ENCODE results near the gene CENPX.

- TF ChIP-seq, protein P1, sequence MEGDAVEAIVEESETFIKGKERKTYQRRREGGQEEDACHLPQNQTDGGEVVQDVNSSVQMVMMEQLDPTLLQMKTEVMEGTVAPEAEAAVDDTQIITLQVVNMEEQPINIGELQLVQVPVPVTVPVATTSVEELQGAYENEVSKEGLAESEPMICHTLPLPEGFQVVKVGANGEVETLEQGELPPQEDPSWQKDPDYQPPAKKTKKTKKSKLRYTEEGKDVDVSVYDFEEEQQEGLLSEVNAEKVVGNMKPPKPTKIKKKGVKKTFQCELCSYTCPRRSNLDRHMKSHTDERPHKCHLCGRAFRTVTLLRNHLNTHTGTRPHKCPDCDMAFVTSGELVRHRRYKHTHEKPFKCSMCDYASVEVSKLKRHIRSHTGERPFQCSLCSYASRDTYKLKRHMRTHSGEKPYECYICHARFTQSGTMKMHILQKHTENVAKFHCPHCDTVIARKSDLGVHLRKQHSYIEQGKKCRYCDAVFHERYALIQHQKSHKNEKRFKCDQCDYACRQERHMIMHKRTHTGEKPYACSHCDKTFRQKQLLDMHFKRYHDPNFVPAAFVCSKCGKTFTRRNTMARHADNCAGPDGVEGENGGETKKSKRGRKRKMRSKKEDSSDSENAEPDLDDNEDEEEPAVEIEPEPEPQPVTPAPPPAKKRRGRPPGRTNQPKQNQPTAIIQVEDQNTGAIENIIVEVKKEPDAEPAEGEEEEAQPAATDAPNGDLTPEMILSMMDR (IDR thresholded peaks at IDR 0.05), result no peak
- no peak for TF ChIP-seq ZFX (IDR thresholded peaks at IDR 0.05; ENCODE audit: borderline replicate concordance)
These were observed 773 bp downstream of the CENPX start for GRCh38 chr17:82021900-82022309.

Data from 22Rv1 (cell line).